Stimulated activated CD4-positive, alpha-beta T cell treated with anti-CD3 and anti-CD28 coated beads, Interleukin-1b, Interleukin-23, amount 100 ng/mL, for 24 hours (primary cell): ENCODE results near the gene ARMC9.

Experiments
- DNase-seq, 4 experiments: peaks; one replicate each; pipeline ENCODE4 v3.0.0-alpha.2; 2020; ENCODE audit warnings: low read depth in 4 of 4, low spot score in 1 of 4

Gene ARMC9

GRCh38 chr2:231200805-231201474 is 2.5 kb downstream of the ARMC9 start:
- no peak for DNase-seq

- no peak for DNase-seq
Measured at GRCh38 chr2:231201475-231201814, 3.0 kb downstream of the ARMC9 start.

GRCh38 chr2:231203087-231203486 is 4.7 kb downstream of the ARMC9 start:
- DNase-seq: no peak

- DNase-seq: no peak
Measured at GRCh38 chr2:231204146-231204545, 5.7 kb downstream of the ARMC9 start.

- DNase-seq: no peak
Measured at GRCh38 chr2:231204581-231204980, 6.2 kb downstream of the ARMC9 start.

GRCh38 chr2:231207734-231208133 is 9.3 kb downstream of the ARMC9 start:
- DNase-seq: no peak

- DNase-seq: no peak
Measured at GRCh38 chr2:231210782-231211181, 12.4 kb downstream of the ARMC9 start.

GRCh38 chr2:231211486-231211885 is 13.1 kb downstream of the ARMC9 start:
- no peak for DNase-seq

- no peak for DNase-seq
Measured at GRCh38 chr2:231212329-231212845, 14.0 kb downstream of the ARMC9 start.

GRCh38 chr2:231213931-231214642 is 15.7 kb downstream of the ARMC9 start:
- no peak for DNase-seq

GRCh38 chr2:231218366-231218765 is 19.9 kb downstream of the ARMC9 start:
- DNase-seq: no peak

GRCh38 chr2:231219289-231219688 is 20.9 kb downstream of the ARMC9 start:
- DNase-seq: no peak

- DNase-seq: no peak
Measured at GRCh38 chr2:231221761-231222160, 23.3 kb downstream of the ARMC9 start.

GRCh38 chr2:231222318-231223000 is 24.0 kb downstream of the ARMC9 start:
- DNase-seq: no peak

- DNase-seq: no peak
Measured at GRCh38 chr2:231223001-231223375, 24.6 kb downstream of the ARMC9 start.

GRCh38 chr2:231223458-231223976 is 25.1 kb downstream of the ARMC9 start:
- no peak for DNase-seq

GRCh38 chr2:231227310-231228162 is 29.1 kb downstream of the ARMC9 start:
- peak in 3 of 4 experiments; percentile 1 to 28 (median 7) for DNase-seq

- no peak for DNase-seq
Measured at GRCh38 chr2:231228223-231228622, 29.8 kb downstream of the ARMC9 start.

- DNase-seq: no peak
Measured at GRCh38 chr2:231228974-231229529, 30.6 kb downstream of the ARMC9 start.

GRCh38 chr2:231235217-231235616 is 36.8 kb downstream of the ARMC9 start:
- no peak for DNase-seq

- DNase-seq: no peak
Measured at GRCh38 chr2:231238689-231239088, 40.3 kb downstream of the ARMC9 start.
